NCI-H2081 (cell line): ENCODE measurements around the gene CFAP99.

Experiments used
- DNase-seq, 2 experiments: peaks; one replicate each; lab custom pipeline; 2025; lab: John Stamatoyannopoulos, UW

The CFAP99 gene

DNA sequence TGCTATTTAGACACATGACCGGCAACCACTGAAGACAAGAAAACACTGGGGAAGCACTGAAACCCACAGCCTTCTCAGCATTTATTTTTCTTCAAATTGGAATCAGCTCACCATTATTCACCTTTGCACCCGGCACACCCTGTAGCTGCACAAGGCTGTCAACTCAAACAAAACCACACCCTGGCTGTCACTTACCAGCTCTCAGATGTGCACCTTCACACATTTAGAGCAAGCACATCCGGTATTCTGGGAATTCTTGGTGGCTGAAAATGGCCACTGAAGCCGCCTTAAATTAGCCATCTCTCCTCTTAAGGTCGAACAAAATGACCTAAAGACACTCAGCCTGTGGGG is 6.2 kb upstream of the CFAP99 start:
- no peak for DNase-seq

- peak; percentile 91 to 96 for DNase-seq
Observed at GRCh38 chr4:2412885-2413716, 5.7 kb upstream of the CFAP99 start.

GRCh38 chr4:2413821-2414610 is 4.7 kb upstream of the CFAP99 start:
- DNase-seq = no peak

GRCh38 chr4:2415213-2415612 is 3.5 kb upstream of the CFAP99 start:
- no peak for DNase-seq

DNA sequence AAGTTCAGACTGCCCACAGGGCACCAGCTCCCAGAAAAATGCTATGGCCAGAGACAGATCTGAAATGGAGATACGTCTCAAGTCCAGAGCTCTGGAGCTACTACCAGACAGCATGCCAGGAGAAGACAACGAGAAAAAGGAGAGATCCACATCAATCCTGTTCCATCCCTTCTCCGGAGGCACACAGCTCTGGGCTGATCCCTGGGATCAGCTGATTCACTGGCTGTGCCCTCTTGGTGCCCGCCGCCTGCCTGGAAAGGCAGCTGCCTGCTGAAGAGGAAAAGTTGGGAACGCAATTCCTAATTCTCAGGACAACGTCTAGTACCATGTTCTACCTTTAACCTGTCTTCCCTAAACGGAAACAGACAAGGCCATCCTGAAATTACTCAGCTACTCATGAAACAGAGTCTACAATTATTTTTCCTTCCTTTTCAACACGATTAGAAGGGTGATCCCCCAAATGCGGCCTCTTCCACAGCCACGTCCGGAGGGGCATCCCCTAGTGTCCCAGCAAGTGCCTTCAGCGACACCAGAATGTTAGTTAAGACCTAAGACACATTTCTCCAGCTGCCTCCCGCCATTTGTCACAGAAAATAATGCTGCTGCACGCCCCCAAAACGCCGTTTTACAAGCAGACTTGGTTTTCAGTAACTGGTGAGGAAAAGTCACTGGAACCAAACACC is 2.7 kb upstream of the CFAP99 start:
- DNase-seq = no peak

- no peak for DNase-seq
Observed at GRCh38 chr4:2416564-2417225, 2.1 kb upstream of the CFAP99 start.

GRCh38 chr4:2417226-2417764 is 1.5 kb upstream of the CFAP99 start:
- no peak for DNase-seq

- no peak for DNase-seq
Observed at GRCh38 chr4:2417765-2418649, 748 bp upstream of the CFAP99 start, which contains the start of gene ZFYVE28. ZFYVE28 (minus strand) TSS chr4:2418645; CDS start chr4:2418323, 322 bp downstream.

GRCh38 chr4:2419814-2420213 is 1.1 kb downstream of the CFAP99 start:
- DNase-seq = no peak

- DNase-seq = no peak
Observed at GRCh38 chr4:2421928-2422327, 3.2 kb downstream of the CFAP99 start.

DNA sequence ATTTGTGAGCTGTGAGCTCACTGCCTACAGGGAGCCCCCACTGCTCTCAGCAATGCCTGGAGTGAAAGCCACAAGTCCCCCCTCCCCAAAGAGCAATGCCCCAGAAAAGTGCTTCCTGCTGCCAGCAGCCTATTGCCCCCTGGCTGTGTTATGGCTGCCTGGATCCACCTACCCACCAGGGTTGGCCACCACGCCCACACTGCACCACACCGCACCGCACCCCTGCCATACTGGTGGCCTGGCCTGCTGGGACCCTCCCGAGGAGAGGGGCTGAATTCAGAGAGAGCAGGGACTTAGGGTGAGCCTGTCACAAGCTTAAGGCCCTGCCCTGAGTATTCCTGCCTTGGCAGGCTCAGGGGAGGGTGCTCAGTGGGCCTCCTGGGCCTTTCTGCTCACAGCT is 4.3 kb downstream of the CFAP99 start:
- DNase-seq = no peak

DNA sequence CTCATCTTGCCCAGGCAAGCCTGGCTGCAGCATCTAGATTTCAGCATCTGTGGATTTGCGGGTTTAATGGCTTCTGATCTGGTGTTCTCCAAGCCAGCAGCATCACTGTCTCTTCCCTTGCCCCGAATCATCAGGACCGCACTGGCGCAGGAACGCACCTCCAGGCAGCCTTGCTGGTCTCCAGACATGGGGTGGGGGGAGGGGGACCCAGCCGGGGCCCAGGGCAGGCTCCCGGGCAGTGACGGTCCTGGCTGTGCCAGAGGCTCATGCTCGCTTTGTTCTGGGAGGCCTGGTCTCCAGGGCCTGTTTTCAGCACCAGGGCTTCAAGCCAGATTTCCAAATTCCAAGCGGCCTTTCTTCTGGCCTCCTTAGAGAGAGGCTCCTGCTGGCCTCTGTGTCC is 4.9 kb downstream of the CFAP99 start:
- no peak for DNase-seq

DNA sequence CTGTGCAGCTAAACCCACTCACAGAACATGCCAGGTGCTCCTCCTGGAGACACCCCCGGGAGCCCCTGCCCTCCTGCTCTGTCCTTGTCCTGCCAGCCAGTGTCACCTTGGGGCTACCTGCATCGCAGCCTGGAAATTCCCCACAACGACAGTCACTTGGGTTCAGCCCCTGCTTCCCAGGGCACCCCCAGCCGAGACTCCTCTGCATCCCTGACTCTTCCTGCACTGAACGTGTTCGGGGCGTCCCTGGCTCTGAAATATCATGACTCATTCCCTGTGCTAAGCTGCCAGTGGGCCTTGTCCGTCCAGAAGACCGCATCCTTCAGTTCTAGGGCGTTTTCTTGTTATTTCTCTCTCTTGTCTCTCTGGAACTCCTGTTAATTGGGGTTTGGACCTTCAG is 5.8 kb downstream of the CFAP99 start:
- DNase-seq = no peak

DNA sequence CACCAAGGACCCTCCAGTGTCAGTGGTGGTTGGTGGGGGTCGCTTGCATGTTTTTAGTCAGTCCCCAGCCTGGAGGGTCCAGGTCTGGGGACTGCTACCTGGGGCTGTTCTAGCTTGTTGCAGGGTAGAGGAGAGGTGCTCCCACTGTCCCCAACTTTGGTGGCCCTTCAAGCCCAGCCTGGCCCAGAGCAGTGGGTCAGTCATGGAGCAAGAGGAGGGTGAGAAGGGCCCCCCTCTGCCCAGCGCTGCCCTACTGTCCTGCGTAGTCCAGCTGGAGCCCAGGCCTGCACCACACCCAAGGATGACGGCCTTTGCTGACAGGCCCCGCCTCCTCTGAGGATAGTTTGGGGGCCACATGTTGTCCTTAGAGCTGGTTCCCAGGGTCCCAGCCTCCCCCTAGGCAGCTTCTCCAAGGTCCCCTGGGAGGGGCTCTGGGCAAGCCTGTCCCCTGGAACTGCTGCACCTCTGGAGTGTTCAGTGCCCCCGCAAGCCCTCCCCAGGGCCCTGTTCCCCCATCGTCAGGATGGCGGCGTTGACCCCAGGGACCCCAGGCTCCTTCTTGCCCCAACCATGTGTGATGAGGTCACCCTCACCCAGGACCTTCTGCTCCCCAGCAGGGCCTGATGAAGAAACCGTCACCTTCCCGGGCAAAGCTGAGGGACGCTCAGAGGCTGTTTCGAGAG is 6.8 kb downstream of the CFAP99 start:
- no peak for DNase-seq

DNA sequence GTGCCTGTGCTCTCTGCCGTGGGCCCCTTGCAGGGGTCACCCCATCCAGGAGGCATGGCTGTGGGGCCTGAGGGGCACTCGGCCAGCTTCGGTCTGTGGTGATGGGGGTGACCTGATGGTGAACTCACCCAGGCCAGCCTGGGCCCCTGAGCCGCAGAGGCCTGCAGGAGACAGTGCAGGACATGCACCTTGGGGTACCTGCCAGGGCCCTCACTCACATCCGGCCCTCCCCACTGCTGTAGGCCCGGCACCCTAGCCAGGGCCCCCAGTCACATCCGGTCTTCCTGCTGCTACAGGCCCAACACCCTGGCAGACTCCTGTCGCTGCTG is 7.3 kb downstream of the CFAP99 start:
- DNase-seq = no peak

DNA sequence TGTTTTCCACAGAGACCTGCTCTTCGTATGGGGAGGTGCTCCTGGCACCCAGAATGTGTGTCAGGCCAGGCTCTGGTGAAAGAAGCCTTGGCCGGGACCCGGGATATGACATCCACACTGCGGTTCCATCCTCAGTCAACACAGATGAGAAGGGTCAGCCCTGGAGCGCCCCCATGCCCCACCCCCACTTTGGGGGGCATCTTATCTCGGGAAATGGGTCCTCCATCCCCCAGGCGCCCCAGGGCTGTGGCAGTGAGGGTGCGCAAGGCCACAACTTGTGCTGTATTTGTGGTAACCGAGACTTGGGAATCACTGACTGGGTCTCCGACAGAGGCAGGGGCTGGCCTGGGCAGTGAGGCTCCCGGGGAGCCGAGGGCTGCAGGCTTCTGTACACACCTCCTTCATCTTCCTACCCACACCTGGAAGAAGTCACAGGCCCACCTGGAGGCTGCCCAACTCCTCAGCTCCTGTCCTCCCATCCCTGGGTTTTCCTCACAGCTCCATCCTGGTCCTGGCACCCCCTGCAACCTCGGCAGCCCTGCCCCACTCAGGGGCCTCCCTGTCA is 8.0 kb downstream of the CFAP99 start:
- DNase-seq = no peak

DNA sequence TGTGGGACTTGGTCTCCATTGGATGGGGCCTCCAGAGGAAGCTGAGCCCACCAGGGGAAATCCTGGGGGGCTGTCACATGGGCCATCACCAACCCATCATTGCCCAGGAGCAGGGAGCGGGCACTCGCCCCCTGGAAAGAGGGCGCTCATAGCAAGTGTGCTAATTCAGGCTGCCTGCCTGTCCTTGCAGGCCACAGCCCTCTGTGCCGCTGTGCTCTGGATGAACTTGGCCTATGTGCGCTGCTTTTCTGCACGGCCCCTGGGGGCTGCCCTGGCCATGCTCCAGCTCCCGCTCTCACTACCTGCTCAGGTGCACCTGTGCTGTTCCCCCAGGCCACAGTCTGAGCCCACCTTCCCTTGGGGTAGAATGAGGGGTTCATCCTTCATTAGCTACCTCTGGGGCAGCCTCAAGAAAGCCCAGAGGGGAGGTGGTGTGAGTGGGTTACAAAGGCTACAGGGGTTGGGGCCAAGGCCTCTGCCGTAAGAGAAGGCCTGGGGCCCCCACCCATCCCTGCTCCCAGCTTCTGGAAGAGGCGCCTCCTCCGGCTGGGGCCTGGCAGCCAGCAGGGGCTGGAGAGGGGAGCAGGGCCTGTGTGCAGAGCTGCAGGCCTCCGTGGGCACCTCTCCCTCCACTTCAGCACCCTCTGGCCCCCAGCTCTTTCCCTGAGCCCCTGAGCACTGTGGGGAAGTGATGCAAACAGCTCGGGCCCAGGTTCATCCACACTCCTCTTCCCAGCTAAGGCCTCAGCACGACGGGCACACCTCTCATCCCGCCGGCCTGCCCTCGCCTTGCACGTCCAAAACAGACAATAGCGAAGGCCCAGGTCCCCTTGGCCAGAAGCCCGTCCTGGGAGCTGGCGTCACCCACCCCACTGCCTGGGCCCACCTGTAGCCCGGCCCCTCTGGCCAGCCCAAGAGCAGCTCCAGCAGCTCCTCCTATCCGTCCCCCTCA is 8.9 kb downstream of the CFAP99 start:
- no peak for DNase-seq

DNA sequence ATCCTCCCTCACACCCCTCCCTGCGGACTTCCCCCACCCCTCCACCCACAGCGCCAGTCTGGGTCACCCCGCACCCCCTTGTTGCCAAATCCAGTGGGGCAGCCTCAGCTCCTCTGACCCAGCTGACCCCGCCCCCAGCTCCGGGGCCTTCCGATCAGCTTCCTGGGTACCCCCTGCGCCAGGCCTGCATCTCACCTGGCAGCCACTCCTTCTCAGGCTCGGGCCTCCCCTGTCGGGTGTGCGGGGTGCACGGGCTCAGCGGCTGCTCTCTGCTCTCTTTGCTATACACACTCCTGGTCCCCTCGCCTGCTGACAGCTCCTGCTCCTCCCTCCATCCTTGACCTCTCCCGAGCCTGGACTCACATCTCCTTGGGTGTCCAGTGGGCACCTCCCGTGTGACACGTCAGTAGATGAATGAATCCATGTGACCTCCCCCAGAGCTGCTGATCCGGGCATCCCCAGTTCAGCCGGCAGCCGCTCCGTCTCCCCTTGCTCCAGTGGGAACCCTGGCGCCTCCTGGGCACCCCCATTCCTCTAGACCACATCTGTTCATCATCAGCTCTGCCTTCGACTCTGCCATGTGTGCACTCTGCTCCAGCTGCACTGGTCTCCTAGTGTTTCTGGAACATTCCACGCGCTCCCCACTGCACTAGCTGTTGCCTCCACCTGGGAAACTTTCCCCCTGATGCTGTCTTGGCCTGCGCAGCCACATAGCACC is 9.9 kb downstream of the CFAP99 start:
- DNase-seq = no peak
